Thyroid gland (tissue), 4 donors: ENCODE results near the gene NCBP3.

Experiments used
- POLR2A ChIP-seq, 2 donors: fragments of 450-650 bp; IDR thresholded peaks; one replicate each; pipeline ENCODE4 v1.6.1; 2017; ENCODE audit warnings: antibody characterized with exemption in 2 of 2, mild to moderate bottlenecking in 2 of 2, moderate library complexity in 1 of 2
- TF ChIP-seq, protein P1 (sequence below), 6 experiments: fragments of 200-600 bp in 3 of 6; fragments of 450-650 bp in 3 of 6; sonication (generic) in 3 of 6; IDR thresholded peaks; one replicate each; pipeline ENCODE4 v1.5.1; 2016 to 2019; ENCODE audit warnings: antibody characterized with exemption in 6 of 6, mild to moderate bottlenecking in 2 of 6, inconsistent platforms in 1 of 6, moderate library complexity in 1 of 6

DNA sequence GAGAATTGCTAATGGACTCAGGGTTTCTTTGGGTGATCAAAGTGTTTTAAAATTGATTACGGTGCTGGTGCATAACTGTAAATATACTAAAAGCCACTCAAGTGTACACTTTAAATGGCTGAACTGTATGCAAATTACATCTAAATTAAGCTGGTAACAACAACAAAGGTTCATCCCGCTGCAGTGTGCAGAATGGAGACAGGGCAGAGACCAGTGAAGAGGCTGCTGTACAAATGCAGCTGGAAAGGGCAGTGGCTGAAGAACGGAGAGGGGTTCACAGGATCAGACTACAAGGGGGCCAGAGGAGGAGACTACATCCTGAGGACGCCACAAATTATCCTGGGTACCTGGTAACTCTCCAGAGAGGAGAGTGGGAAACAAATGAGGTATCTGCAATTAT, 36.0 kb downstream of the NCBP3 start:
- TF ChIP-seq POLR2A (IDR thresholded peaks at IDR 0.05) = no peak
- TF ChIP-seq, protein P1, sequence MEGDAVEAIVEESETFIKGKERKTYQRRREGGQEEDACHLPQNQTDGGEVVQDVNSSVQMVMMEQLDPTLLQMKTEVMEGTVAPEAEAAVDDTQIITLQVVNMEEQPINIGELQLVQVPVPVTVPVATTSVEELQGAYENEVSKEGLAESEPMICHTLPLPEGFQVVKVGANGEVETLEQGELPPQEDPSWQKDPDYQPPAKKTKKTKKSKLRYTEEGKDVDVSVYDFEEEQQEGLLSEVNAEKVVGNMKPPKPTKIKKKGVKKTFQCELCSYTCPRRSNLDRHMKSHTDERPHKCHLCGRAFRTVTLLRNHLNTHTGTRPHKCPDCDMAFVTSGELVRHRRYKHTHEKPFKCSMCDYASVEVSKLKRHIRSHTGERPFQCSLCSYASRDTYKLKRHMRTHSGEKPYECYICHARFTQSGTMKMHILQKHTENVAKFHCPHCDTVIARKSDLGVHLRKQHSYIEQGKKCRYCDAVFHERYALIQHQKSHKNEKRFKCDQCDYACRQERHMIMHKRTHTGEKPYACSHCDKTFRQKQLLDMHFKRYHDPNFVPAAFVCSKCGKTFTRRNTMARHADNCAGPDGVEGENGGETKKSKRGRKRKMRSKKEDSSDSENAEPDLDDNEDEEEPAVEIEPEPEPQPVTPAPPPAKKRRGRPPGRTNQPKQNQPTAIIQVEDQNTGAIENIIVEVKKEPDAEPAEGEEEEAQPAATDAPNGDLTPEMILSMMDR (IDR thresholded peaks at IDR 0.05) = no peak
